Effector memory CD4-positive, alpha-beta T cell (primary cell): Measurements from ENCODE around the gene CCDC87.
A peak's percentile ranks its signal among the peaks of the same experiment; 100 is the strongest.
"Not testable (repeated sequence)": the region's sequence is repeated elsewhere in the genome, so short reads cannot be mapped to it uniquely, and the experiment has no call there.

Experiments used
- DNase-seq, 3 donors: peaks; one replicate each; pipeline ENCODE4 v3.0.0-alpha.2; 2020
- H3K27ac ChIP-seq: 2 replicates; pipeline ENCODE4 v1.7.0; 2013; ENCODE audit warnings: mild to moderate bottlenecking, low read length, moderate library complexity; ENCODE audit not compliant: insufficient read depth, poor library complexity, severe bottlenecking
- H3K27me3 ChIP-seq: replicated peaks from 2 replicates; pipeline ENCODE4 v1.7.0; 2013; ENCODE audit warnings: mild to moderate bottlenecking, low read length; ENCODE audit not compliant: insufficient read depth, control insufficient read depth, poor library complexity, severe bottlenecking
- H3K36me3 ChIP-seq: 2 replicates; pipeline ENCODE4 v1.7.0; 2013; ENCODE audit warnings: mild to moderate bottlenecking, low read length, moderate library complexity; ENCODE audit not compliant: control insufficient read depth, insufficient read depth
- H3K4me1 ChIP-seq: 2 replicates; pipeline ENCODE4 v1.7.0; 2013; ENCODE audit warnings: low read length, mild to moderate bottlenecking; ENCODE audit not compliant: control insufficient read depth, insufficient read depth, poor library complexity, severe bottlenecking
- H3K4me3 ChIP-seq: 2 replicates; pipeline ENCODE4 v1.7.0; 2013; ENCODE audit warnings: low read length, low read depth, mild to moderate bottlenecking; ENCODE audit not compliant: insufficient read depth, poor library complexity, severe bottlenecking
- H3K9me3 ChIP-seq: 2 replicates; pipeline ENCODE4 v1.7.0; 2013; ENCODE audit warnings: mild to moderate bottlenecking, low read length, moderate library complexity; ENCODE audit not compliant: control insufficient read depth

The CCDC87 gene

GRCh38 chr11:66582565-66583147 is 10.2 kb downstream of the CCDC87 start:
- H3K27me3 ChIP-seq, H3K4me1 ChIP-seq, H3K9me3 ChIP-seq, DNase-seq, H3K4me3 ChIP-seq, H3K36me3 ChIP-seq, H3K27ac ChIP-seq: not testable (repeated sequence)

- Histone ChIP-seq H3K27me3 (no peaks in the 10 kb centered on the region), H3K27ac (no peak overlapping the region), H3K36me3 (no peaks in the 10 kb centered on the region), H3K4me3 (no peak overlapping the region), H3K9me3 (peaks cover 2% of the 10 kb centered on the region), H3K4me1 (peaks cover 6% of the 10 kb centered on the region)
- DNase-seq: no peak
Observed at GRCh38 chr11:66581261-66581660, 11.6 kb downstream of the CCDC87 start.

GRCh38 chr11:66580803-66581202 is 12.1 kb downstream of the CCDC87 start:
- no peak overlapping the region for H3K4me3 ChIP-seq
- no peaks in the 10 kb centered on the region for H3K36me3 ChIP-seq
- no peak overlapping the region for H3K27ac ChIP-seq
- no peaks in the 10 kb centered on the region for H3K27me3 ChIP-seq
- DNase-seq: no peak
- H3K9me3 ChIP-seq: peaks cover 2% of the 10 kb centered on the region
- peaks cover 6% of the 10 kb centered on the region for H3K4me1 ChIP-seq

- Histone ChIP-seq H3K36me3 (no peaks in the 10 kb centered on the region), H3K4me3 (no peak overlapping the region), H3K27ac (no peak overlapping the region), H3K27me3 (no peaks in the 10 kb centered on the region), H3K9me3 (peaks cover 2% of the 10 kb centered on the region), H3K4me1 (peaks cover 6% of the 10 kb centered on the region)
- peak; percentile 54 to 68 (median 55) for DNase-seq
Observed at GRCh38 chr11:66579017-66579606, 13.8 kb downstream of the CCDC87 start.

GRCh38 chr11:66570850-66571180 is 22.0 kb downstream of the CCDC87 start:
- H3K4me3 ChIP-seq: no peak overlapping the region
- H3K27ac ChIP-seq: no peak overlapping the region
- H3K36me3 ChIP-seq: no peaks in the 10 kb centered on the region
- DNase-seq: no peak
- no peaks in the 10 kb centered on the region for H3K27me3 ChIP-seq
- H3K4me1 ChIP-seq: peaks cover 5% of the 10 kb centered on the region
- H3K9me3 ChIP-seq: no peaks in the 10 kb centered on the region

GRCh38 chr11:66570079-66570849 is 22.6 kb downstream of the CCDC87 start:
- H3K36me3 ChIP-seq: no peaks in the 10 kb centered on the region
- H3K27me3 ChIP-seq: no peaks in the 10 kb centered on the region
- no peak for DNase-seq
- H3K27ac ChIP-seq: no peak overlapping the region
- H3K4me1 ChIP-seq: peaks cover 5% of the 10 kb centered on the region
- H3K4me3 ChIP-seq: no peak overlapping the region
- no peaks in the 10 kb centered on the region for H3K9me3 ChIP-seq

- no peak overlapping the region for H3K4me3 ChIP-seq
- no peaks in the 10 kb centered on the region for H3K27me3 ChIP-seq
Observed at GRCh38 chr11:66569076-66569475, 23.8 kb downstream of the CCDC87 start.

GRCh38 chr11:66568124-66568916 is 24.5 kb downstream of the CCDC87 start, which contains the start of gene CTSF:
TSS of gene CTSF (minus strand) at chr11:66568606. CDS start at chr11:66568486, 120 bp downstream.
- no peak within 1 kb of the TSS for H3K27ac ChIP-seq
- H3K4me1 ChIP-seq: peaks cover 5% of the 10 kb centered on the region
- peak within 1 kb of the TSS; percentile 65 for H3K4me3 ChIP-seq
- no peaks in the 10 kb centered on the region for H3K27me3 ChIP-seq
- no peaks in the 10 kb centered on the region for H3K9me3 ChIP-seq
- peak; percentile 44 to 70 (median 48) for DNase-seq
- no peaks in the 10 kb centered on the region for H3K36me3 ChIP-seq

More at GRCh38 chr11:66569076-66569475, 23.8 kb downstream of the CCDC87 start:
- Histone ChIP-seq H3K9me3 (no peaks in the 10 kb centered on the region), H3K4me1 (peaks cover 5% of the 10 kb centered on the region), H3K27ac (no peak overlapping the region), H3K36me3 (no peaks in the 10 kb centered on the region)
- no peak for DNase-seq

- H3K36me3 ChIP-seq: no peaks in the 10 kb centered on the region
- H3K27me3 ChIP-seq: no peaks in the 10 kb centered on the region
- peak overlapping the region; percentile 65 for H3K4me3 ChIP-seq
- no peak for DNase-seq
- no peak overlapping the region for H3K27ac ChIP-seq
- H3K9me3 ChIP-seq: no peaks in the 10 kb centered on the region
- peaks cover 5% of the 10 kb centered on the region for H3K4me1 ChIP-seq
Observed at GRCh38 chr11:66567787-66568123, 25.1 kb downstream of the CCDC87 start.
